ENCODE data around the gene HDAC4. TPM values are rescaled to one million over a fixed set of nuclear protein-coding genes. Genes with fewer than 3 reads are reported as not detected.

HDAC4 gene
- total and polyA plus RNA-seq, 4 donors = 2.9 to 37.2 (median 4.4) TPM

DNA sequence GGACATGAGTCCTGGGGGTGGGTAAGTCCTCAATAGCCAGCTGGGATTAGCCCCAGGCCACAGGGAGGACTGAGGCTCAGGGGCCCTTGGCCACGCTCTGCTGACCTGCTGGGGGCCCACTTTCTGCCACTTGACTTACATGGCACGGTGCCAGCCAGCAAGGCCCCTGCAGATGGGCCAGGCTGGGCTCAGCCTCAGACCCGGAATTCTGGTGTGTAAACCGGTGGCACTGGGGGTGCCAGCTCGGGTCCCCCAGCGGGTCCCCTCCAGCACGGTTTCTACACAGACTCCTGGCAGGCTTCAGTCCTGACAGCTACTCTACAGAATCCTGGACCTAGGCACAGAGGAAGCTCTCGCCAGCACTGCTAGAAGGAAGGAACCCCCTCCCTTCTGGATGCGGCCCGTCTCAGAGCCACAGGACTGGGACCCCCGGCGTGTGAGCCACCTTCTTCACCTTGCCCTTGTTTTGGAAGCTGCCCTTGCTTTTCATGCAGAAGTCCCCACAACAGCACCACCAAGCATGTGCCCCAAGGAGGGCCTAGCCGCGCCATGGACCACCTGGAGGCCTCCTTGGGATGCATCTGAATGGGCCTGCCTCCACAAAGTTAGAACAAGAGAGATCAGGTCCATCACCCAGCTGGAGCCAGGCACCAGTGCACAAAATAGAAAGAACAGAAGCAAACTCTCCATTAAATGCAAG, 8.0 kb downstream of the HDAC4 start:
- no peaks in the 10 kb centered on the region for H3K36me3 ChIP-seq (ENCODE audit: control insufficient read depth in 4 of 4, insufficient read depth in 3 of 4, low read depth in 1 of 4, low read length in 3 of 4)
- TF ChIP-seq, protein P1, sequence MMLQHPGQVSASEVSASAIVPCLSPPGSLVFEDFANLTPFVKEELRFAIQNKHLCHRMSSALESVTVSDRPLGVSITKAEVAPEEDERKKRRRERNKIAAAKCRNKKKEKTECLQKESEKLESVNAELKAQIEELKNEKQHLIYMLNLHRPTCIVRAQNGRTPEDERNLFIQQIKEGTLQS (IDR thresholded peaks at IDR 0.05) = no peak
- TF ChIP-seq, protein P2, sequence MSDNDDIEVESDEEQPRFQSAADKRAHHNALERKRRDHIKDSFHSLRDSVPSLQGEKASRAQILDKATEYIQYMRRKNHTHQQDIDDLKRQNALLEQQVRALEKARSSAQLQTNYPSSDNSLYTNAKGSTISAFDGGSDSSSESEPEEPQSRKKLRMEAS (IDR thresholded peaks at IDR 0.05) = no peak
- TF ChIP-seq SP1 (IDR thresholded peaks at IDR 0.05) (no peak), HNF4A (conservative IDR thresholded peaks at IDR 0.05) (no peak), GABPA (IDR thresholded peaks at IDR 0.05 in 1 of 2, conservative IDR thresholded peaks at IDR 0.05 in 1 of 2) (no peak), TAF1 (conservative IDR thresholded peaks at IDR 0.05) (no peak), FOXA2 (IDR thresholded peaks at IDR 0.05) (no peak)
- TF ChIP-seq, protein P3, sequence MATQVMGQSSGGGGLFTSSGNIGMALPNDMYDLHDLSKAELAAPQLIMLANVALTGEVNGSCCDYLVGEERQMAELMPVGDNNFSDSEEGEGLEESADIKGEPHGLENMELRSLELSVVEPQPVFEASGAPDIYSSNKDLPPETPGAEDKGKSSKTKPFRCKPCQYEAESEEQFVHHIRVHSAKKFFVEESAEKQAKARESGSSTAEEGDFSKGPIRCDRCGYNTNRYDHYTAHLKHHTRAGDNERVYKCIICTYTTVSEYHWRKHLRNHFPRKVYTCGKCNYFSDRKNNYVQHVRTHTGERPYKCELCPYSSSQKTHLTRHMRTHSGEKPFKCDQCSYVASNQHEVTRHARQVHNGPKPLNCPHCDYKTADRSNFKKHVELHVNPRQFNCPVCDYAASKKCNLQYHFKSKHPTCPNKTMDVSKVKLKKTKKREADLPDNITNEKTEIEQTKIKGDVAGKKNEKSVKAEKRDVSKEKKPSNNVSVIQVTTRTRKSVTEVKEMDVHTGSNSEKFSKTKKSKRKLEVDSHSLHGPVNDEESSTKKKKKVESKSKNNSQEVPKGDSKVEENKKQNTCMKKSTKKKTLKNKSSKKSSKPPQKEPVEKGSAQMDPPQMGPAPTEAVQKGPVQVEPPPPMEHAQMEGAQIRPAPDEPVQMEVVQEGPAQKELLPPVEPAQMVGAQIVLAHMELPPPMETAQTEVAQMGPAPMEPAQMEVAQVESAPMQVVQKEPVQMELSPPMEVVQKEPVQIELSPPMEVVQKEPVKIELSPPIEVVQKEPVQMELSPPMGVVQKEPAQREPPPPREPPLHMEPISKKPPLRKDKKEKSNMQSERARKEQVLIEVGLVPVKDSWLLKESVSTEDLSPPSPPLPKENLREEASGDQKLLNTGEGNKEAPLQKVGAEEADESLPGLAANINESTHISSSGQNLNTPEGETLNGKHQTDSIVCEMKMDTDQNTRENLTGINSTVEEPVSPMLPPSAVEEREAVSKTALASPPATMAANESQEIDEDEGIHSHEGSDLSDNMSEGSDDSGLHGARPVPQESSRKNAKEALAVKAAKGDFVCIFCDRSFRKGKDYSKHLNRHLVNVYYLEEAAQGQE (IDR thresholded peaks at IDR 0.05) = no peak
- H3K4me3 ChIP-seq (ENCODE audit: low read depth in 1 of 3, low read length in 3 of 3) = no peak overlapping the region
- H3K4me1 ChIP-seq (ENCODE audit: control insufficient read depth in 4 of 4, insufficient read depth in 4 of 4, low read length in 3 of 4) = peaks cover 0 to 16% (median 6%) of the 10 kb centered on the region in 4 donors
- 96% methylated on average over 14 of the region's 14 CpGs for WGBS
- H3K9ac ChIP-seq (ENCODE audit: low read depth in 1 of 2, low read length in 2 of 2) = no peak overlapping the region
- H3K27me3 ChIP-seq (ENCODE audit: control insufficient read depth in 4 of 4, insufficient read depth in 4 of 4, low read length in 3 of 4) = no peaks in the 10 kb centered on the region
- H3K9me3 ChIP-seq (ENCODE audit: control insufficient read depth in 4 of 4, low read length in 3 of 4) = no peaks in the 10 kb centered on the region
- H3K27ac ChIP-seq (ENCODE audit: low read depth in 1 of 2, low read length in 2 of 2) = no peak overlapping the region
- DNase-seq (ENCODE audit: low spot score) = no peak

DNA sequence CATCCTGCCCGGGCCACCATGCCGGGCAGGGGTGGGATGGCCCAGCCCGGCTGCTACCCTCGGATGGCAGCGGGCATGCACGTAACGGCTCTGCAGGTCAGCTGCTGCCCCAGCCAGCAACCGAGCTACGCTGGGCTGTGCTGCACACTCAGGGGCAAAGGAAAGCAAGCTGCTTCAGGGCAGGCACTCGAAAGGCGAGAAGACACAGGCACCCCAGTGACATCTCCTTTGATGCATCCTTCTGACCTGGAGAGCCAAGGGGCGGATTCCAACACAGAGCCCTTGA, 8.8 kb downstream of the HDAC4 start:
- WGBS = 97% methylated on average over 12 of the region's 12 CpGs
- Histone ChIP-seq H3K27ac (ENCODE audit: low read depth in 1 of 2, low read length in 2 of 2) (no peak overlapping the region), H3K36me3 (ENCODE audit: control insufficient read depth in 4 of 4, insufficient read depth in 3 of 4, low read depth in 1 of 4, low read length in 3 of 4) (no peaks in the 10 kb centered on the region), H3K9me3 (ENCODE audit: control insufficient read depth in 4 of 4, low read length in 3 of 4) (no peaks in the 10 kb centered on the region), H3K4me1 (ENCODE audit: control insufficient read depth in 4 of 4, insufficient read depth in 4 of 4, low read length in 3 of 4) (peaks cover 0 to 12% (median 6%) of the 10 kb centered on the region in 4 donors), H3K9ac (ENCODE audit: low read depth in 1 of 2, low read length in 2 of 2) (no peak overlapping the region), H3K27me3 (ENCODE audit: control insufficient read depth in 4 of 4, insufficient read depth in 4 of 4, low read length in 3 of 4) (no peaks in the 10 kb centered on the region), H3K4me3 (ENCODE audit: low read depth in 1 of 3, low read length in 3 of 3) (no peak overlapping the region)
- DNase-seq (ENCODE audit: low spot score) = no peak
- no peak for TF ChIP-seq FOXA1 (IDR thresholded peaks at IDR 0.05)
- TF ChIP-seq HNF4A (conservative IDR thresholded peaks at IDR 0.05) = no peak
- TF ChIP-seq JUND (IDR thresholded peaks at IDR 0.05) = no peak
- TF ChIP-seq, protein P2 (IDR thresholded peaks at IDR 0.05) = no peak
- TF ChIP-seq RAD21 (IDR thresholded peaks at IDR 0.05) = no peak
- TF ChIP-seq NR2F2 (IDR thresholded peaks at IDR 0.05) = no peak
- TF ChIP-seq, protein P4, sequence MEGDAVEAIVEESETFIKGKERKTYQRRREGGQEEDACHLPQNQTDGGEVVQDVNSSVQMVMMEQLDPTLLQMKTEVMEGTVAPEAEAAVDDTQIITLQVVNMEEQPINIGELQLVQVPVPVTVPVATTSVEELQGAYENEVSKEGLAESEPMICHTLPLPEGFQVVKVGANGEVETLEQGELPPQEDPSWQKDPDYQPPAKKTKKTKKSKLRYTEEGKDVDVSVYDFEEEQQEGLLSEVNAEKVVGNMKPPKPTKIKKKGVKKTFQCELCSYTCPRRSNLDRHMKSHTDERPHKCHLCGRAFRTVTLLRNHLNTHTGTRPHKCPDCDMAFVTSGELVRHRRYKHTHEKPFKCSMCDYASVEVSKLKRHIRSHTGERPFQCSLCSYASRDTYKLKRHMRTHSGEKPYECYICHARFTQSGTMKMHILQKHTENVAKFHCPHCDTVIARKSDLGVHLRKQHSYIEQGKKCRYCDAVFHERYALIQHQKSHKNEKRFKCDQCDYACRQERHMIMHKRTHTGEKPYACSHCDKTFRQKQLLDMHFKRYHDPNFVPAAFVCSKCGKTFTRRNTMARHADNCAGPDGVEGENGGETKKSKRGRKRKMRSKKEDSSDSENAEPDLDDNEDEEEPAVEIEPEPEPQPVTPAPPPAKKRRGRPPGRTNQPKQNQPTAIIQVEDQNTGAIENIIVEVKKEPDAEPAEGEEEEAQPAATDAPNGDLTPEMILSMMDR (IDR thresholded peaks at IDR 0.05; ENCODE audit: low read depth, low read length, missing input control) = no peak
- TF ChIP-seq EGR1 (IDR thresholded peaks at IDR 0.05; ENCODE audit: low read depth in 2 of 2) = no peak
- no peak for TF ChIP-seq TAF1 (conservative IDR thresholded peaks at IDR 0.05)
